HG03108 (cell line): ENCODE measurements around the gene CD68.
"Not testable (repeated sequence)": the region's sequence is repeated elsewhere in the genome, so short reads cannot be mapped to it uniquely, and the experiment has no call there.

ENCODE experiments used
- ATAC-seq: cut with Tn5 transposase; IDR thresholded peaks from one replicate; pipeline ENCODE4 v1.9.1; 2021; ENCODE audit warnings: moderate library complexity; ENCODE audit not compliant: unreplicated experiment

CD68 gene

DNA sequence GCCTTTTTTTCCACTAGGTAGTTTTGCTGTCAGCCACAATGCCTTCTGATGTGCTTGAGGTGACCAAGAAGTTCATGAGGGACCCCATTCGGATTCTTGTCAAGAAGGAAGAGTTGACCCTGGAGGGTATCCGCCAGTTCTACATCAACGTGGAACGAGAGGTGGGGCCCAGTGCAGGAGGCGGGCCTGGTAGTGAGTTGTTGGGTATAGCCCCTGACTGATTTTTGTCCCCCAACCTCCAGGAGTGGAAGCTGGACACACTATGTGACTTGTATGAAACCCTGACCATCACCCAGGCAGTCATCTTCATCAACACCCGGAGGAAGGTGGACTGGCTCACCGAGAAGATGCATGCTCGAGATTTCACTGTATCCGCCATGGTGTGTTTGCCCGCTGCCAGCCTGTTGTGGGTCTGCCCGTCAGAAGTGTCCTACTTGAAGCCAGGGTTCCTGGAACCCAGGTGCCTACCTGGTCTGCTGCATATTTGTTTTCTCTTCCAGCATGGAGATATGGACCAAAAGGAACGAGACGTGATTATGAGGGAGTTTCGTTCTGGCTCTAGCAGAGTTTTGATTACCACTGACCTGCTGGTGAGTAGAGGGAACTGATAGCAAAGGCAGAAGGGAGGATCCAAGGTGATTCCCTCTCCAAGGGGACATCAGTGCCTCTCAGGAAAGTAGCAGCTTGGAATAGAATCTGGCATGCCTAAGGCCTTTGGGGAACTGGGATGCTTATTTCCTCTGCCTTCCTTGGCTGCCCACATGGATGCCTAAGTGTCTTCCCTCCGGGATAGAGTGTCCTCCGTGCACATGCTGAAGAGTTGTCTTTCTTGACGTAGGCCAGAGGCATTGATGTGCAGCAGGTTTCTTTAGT, 1.9 kb upstream of the CD68 start:
- no peak for ATAC-seq

DNA sequence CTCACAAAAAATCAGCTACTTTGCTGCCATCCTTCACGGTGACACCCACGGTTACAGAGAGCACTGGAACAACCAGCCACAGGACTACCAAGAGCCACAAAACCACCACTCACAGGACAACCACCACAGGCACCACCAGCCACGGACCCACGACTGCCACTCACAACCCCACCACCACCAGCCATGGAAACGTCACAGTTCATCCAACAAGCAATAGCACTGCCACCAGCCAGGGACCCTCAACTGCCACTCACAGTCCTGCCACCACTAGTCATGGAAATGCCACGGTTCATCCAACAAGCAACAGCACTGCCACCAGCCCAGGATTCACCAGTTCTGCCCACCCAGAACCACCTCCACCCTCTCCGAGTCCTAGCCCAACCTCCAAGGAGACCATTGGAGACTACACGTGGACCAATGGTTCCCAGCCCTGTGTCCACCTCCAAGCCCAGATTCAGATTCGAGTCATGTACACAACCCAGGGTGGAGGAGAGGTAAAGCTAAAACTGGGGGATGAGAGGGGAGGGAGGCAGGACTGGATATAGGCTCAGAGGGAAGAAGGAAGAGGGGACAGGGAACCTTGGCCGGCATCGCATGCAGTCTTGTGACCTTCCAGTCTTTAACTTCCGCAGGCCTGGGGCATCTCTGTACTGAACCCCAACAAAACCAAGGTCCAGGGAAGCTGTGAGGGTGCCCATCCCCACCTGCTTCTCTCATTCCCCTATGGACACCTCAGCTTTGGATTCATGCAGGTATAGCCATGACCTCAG, 581 bp downstream of the CD68 start:
- no peak for ATAC-seq

DNA sequence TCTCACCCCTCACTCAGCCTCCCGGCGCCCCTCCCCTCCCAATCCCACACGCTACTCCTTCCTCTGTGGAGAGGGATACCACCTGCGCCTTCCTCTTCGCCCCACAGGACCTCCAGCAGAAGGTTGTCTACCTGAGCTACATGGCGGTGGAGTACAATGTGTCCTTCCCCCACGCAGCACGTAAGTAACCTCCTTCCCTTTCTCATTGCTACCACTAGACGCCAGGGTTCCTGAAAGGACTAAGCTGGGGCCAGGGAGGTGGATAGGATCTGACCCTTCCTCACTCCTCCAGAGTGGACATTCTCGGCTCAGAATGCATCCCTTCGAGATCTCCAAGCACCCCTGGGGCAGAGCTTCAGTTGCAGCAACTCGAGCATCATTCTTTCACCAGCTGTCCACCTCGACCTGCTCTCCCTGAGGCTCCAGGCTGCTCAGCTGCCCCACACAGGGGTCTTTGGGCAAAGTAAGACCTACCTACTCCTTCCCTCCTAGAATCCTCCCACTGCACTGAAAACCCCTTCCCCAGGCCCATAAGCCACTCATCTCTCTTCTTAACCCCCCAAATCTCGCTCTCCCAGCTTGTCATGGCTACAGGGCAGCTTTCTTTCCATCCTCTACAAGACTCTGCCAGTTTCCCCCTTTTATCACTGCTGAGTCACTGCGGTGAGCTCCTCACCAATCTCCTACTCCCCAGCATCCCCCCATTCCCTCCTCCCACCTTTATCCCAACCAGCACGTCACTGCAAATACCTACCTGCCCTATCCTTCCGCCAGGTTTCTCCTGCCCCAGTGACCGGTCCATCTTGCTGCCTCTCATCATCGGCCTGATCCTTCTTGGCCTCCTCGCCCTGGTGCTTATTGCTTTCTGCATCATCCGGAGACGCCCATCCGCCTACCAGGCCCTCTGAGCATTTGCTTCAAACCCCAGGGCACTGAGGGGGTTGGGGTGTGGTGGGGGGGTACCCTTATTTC, 1.5 kb downstream of the CD68 start:
- no peak for ATAC-seq

DNA sequence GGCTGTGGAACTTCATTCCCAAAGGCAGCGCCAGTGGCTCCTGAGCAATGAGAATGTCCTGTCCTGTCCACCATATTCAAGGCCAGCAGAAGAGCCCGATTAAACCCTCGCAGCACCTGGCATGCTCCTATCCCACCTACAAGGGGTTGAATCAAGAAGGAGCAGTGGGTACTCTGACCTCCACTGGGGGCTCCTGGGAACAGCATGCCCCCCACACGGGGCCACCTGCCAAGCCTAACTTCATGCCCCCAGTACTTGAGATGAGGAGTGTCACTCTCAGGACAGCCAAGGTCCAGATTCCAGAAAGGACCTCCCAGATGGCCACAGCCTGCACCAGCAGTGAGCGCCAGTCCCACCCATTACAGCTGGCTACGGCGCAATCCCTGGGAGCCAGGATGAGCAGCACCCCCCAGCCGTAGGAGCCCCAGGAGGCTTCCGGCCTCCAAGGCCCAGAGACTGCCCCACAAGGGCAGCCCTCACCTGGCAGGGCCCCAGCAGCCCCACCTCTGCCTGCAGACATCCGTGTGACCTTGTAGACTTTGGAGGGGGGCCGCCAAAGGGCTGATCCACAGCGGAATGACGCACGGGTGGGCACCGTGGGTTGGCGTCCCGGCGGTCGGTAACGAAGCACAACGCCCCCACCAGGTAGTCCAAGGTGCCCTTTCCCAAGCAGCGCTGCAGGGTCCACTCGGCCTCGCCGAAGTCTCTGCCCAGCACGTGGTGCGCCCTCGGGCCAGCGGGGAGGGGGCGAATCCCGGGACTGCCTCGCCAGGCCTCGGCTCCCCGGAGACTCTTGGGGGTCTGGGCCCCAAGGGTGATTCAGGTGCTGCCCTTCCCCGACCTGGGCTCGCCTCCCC, 3.2 kb downstream of the CD68 start:
- no peak for ATAC-seq

DNA sequence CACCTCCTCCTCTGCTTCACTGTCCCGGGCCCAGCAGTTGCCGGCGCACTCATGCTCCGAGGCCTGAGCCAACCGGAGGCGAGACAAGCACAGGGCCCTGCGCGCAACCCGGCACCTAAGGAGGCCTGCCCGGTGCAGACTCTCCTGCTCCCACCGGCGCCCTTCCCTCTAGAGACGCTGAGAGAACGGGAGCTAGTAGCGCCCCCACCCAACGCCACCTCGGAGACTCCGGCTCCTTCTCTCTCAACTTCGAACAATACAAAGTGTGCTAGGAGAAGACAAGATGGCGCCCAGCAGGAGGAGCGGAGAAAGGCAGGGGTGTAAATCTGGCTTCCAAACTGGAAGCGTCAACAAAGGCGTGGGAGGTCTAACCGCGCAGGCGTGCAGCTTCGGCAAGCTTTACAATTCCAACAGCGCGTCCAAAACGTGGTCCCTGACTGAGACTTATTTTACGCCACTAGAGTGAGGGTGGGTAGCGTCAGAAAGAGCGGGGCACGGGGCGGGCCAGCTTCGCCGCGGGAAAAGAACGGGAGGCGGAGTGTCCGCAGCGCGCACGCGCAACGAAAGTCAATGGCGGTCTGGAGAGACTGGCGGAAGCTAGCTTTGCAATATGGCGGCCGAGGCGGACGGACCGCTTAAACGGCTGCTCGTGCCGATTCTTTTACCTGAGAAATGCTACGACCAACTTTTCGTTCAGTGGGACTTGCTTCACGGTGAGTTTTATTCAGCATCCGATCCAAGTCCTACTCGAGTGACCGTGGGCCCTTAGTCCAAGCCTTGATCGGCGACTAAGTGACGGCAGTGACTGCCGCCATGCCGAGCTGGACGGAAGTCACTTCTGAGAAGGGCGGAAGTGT, 4.0 kb downstream of the CD68 start, which contains the start of gene MPDU1:
TSS of gene MPDU1 (plus strand) at position 600 of the 857 bp plus-strand sequence. CDS start at position 611, 11 bp downstream.
- peak; percentile 46 for ATAC-seq

DNA sequence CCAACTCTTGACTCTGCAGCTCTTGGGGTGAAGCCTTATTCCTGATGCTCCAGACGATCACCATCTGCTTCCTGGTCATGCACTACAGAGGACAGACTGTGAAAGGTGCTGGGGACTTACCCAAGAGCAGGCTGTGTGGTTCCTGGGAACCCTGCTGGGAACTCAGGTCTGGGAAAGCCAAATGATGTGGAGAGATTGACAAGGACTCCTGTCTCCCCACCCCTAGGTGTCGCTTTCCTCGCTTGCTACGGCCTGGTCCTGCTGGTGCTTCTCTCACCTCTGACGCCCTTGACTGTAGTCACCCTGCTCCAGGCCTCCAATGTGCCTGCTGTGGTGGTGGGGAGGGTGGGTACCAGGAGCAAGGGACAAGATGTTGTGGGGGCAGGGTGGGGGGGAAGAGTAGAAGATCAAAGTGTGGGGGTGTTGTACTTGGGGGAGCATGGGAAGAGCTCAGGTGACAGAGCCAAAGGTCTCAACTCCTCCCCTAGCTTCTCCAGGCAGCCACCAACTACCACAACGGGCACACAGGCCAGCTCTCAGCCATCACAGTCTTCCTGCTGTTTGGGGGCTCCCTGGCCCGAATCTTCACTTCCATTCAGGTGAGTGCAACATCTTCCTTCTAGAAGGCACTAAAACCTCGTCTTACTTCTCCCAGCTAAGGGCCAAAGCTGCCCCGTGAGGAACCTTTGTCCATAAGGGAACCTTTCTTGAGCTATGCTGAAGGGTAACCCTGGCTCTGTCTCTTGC, 7.4 kb downstream of the CD68 start:
- ATAC-seq, result no peak

DNA sequence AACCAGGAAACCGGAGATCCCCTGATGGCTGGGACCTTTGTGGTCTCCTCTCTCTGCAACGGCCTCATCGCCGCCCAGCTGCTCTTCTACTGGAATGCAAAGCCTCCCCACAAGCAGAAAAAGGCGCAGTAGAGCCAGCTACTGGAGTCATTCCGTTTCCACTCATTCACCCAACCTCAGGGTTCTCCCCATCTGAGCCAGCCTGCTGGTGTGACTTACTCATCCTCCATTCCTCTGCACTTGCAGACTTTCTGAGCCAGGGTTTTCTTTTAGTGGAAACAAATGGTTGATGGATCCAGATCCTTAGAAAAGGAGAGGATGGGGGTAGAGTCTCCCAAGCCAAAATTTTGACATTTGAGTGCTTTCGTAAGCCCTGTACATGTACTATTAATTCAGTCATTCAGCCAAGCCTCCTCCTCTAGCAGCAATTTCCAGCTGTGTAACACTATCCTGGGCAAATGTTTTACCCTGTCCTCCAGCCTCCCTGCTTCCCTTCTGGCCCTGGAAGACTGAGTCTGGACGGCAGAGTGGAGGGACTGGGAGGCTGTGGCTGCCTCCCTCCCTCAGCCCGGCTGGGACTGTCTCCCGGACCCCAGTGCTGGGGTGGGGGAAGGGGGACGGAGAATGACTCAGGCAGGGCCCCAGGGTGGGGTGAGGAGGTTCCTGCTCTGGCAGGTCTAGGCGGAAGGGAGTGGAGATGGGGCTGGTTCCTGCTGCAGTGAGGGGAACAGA, 8.1 kb downstream of the CD68 start:
- ATAC-seq, result no peak

DNA sequence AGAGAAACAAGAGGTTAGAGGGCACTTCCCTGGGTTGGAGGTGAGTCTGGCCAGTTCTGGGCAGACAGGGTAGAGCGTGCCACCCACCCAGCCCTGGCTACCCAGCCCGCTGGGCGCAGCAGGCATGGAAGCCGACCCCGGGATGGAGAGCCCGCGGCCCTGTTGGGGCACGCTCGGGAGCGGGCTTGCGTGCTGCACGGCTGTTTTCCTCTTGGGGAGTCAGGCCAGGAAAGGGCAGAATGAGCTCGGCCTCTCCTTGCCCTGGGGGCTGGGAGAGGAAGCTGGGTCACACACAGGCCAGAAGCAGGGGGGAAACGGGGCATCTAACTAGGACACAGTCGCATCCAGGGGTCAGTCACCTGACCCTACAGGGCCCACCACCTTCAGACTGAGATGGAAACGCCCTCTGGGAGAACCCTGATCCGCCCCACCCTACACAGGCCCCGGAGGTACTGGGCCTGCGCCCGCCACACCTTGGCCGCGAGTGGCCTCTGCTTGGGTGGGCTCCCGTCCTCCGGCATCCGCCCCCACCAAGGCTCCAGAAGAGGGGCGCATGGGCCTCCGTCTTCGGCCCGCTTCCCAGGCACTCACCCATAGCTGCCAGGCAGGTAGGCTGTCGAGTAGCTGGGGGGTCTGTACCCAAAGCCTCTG, 9.2 kb downstream of the CD68 start:
- ATAC-seq, result no peak

DNA sequence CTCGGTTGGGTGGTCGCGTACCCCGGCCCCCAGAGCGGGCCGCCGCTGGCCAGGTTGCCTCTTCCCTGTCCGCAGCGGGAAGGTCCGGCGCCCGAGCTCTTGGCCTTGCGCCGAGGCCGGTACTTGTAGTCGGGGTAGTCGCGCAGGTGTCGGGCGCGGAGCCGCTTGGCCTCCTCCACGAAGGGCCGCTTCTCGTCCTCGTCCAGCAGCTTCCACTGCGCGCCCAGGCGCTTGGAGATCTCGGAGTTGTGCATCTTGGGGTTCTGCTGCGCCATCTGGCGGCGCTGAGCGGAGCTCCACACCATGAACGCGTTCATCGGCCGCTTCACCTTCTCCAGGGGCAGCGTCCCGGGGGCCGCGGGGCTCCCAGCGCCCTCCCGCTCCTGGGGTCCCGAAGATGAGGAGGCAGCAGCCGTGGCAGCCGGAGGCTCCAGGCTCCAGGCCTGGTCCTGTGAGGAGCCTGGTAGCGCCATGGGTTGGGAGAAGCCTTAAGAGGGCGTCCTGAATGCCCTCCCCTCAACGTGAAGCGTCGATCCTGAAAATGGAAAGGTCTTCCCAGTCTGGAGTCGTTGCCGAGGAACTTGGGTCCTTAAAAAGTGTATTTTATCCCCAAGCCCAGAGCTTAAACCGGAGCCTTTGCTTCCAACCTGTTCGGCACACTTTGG, 9.9 kb downstream of the CD68 start:
- ATAC-seq, result no peak

DNA sequence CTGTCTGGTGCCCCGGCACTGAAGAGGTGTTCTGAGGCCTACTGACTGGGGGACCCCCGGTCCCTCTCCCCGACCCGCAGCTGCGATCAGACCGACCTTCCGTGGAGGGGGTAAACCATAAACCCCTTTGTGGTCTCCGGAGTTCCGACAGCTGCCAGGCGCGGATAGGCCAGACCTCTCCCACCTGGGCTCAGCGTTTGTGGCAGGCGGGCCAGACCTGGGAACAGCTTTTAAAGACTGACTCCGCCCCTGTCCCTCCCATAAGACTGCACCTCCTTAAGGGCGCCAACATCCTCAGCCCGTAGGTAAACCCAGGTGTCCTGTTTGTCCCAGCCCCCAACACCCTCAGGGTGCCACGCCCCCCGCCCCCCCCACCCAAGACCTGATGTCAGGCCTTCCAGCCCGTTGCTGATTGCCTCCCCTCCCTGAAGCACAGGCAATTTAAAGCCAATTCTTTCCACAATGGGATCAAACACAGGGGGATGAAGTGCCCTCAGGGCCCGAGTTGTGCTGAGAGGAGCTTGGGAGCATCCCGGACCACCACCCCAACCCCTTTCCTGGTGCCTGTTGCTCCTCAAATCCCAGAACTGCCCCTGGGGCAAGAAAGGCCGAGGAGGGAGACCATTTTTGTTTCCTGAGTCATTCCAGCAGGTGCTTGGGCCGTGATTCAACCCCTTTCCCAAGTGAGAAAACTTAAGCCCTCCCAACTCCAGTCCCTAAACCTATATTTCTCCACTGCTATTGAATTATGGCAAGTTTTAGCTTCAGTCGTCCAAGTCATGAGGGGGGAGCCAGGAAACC, 10.7 kb downstream of the CD68 start, which contains the start of gene SOX15:
TSS of gene SOX15 (minus strand) at position 204 of the 801 bp plus-strand sequence. CDS start 418 bp downstream, outside the sequence.
- ATAC-seq, result no peak

DNA sequence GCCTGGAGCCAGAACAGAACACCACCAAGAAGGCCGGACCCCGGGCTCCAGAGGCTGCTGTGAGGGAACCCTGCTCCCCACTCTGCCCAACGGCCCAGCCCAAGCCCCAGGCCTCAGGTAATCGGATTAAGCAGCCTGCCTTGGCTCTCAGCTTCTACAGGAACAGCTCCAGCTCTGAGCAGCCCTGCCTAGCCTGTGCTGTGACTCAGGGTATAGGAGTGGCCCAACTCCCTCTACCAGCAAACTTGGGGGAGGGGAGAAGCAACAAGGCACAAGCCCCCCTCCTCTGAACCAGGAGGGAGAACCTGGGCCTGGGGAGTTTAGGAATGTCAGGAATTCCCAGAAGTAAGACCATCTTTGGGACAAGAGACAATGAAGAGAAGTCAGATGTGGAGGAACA, 11.3 kb downstream of the CD68 start:
- no peak for ATAC-seq

DNA sequence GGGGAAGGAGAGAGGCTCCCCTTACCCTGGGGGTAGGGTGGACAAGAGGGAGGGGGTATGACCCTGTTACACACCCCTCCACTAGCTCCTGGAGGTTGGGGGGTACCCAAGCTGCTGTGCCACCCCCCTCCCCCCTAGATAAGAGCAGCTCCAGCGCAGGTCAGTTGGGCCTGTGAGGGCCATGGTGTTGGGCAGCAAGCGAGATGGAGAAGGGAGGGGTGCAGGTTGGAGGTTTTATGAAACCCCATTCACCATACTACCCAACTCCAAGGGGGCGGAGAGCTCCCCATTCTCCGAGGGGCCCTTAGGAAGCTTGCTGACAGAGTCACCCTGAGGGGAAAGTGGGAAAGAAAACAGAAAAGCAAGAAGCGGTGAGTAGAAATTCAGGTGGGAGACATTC, 12.2 kb downstream of the CD68 start:
- no peak for ATAC-seq

DNA sequence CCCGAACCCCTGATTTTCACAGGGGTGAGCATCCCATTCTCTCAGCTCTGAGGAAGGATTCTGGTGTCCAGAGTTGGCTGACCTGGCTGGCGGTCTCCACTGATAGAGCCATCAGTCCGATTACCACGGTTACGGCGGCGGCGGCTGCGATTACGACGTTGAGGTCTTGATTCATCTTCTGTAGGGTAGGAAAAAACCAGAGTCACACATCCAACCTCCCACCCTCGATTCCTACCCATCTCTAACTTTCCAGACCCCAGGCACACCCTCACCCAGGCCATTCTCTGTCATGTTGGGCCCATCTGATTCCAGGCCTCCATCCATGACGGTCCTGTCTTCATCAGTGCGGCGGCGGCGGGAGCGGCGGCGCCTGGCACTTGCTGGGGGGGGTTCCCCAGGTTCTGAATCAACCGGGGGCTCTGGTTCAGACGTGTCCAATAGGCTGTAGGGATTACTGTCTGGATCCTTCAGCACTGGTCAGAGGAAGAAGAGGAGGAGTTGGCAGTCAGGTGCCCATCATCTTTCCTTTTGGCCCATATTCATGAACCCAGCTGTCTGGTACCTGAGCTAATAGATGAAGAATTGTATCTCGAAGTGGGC, 13.1 kb downstream of the CD68 start:
- ATAC-seq, result no peak

DNA sequence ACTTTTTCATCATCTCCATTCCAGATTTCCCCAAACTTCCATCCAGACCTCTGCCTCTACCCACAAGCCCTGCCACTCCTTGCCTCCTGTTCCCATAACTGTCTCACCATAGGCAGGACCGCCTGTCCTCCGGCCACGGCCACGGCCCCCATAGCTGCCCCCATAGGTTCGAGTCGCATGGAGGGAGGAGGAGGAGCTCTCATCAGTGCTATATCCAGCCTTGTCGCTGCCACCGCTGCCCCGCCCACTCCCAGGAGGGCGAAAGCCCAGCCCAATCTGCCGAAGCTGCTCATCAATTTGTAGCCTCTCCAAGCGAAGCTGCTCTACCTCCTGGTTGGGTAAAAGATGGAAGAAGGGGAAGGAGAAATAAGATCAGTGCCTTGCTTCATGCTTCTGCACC, 13.9 kb downstream of the CD68 start:
- no peak for ATAC-seq

DNA sequence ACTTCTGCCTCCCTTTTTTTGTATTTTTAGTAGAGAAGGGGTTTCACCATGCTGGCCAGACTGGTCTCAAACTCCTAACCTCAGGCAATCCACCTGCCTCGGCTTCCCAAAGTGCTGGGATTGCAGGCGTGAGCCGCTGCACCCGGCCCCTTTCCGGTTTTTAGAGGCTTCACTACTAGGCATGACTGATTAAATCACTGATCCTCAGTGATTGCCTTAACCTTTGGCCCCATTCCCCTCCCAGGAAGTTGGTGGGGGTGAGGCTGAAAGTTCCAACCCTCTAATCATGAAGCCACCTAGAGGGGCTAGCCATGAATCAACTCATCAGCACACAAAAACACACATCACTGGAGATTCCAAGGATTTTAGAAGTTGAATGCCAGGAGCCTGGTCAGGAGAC, 18.1 kb downstream of the CD68 start:
- not testable (repeated sequence) for ATAC-seq
